ENCODE results near the gene OR1D2. TPM values are rescaled to one million over a fixed set of nuclear protein-coding genes. Genes with fewer than 3 reads are reported as not detected.
A peak's percentile ranks its signal among the peaks of the same experiment; 100 is the strongest.

Gene OR1D2
- total RNA-seq, 1 experiment from 2014 or later = not detected

DNA sequence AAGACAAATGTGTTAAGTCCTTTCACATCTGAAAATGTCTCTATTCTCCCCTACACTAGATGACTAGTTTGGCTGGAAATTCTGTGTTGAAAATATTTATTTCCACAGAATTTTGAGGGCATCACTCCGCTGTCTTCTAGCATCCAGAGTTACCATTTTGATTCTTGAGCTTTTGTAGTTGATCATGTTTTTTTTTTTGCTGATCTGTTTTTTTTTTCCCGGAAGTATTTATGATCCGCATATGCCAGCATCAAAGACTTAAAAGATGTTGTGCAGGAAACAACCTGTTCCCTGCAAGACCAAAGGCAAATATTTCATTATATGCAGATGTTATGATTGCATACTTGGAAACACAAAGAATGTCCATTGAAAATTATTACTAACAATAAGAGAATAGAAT lies 57.5 kb downstream of the OR1D2 start:
- ChIA-PET CTCF (interaction anchor here (0.6 to 0.7 kb wide), 2 partner anchors 91 to 686 kb away, joined by 4 to 6 read pairs; no protein-coding TSS in a partner anchor), POLR2A (ENCODE audit: unreplicated experiment) (no interaction called here)
- peaks cover 7% of the 10 kb centered on the region; the same call in 1 of the 2 replicates for H3K9me3 ChIP-seq (ENCODE audit: insufficient read depth, low read depth)
- H3F3A ChIP-seq (ENCODE audit: insufficient read depth, low read depth) = no peaks in the 10 kb centered on the region
- intact Hi-C loops (cut with micrococcal nuclease; ENCODE audit: unreplicated experiment) = loop anchor here (5.0 to 10.0 kb wide), 4 partner anchors 591 to 848 kb away; partner anchors contain the start of genes CAMKK1, CTNS, HASPIN and SHPK
- BruUV-seq (replicated peaks) = no TSS peak
- no peak overlapping the region for H3K4me3 ChIP-seq
- no peak overlapping the region for H3K4me2 ChIP-seq
- TF ChIP-seq EZH2 (IDR thresholded peaks at IDR 0.05; ENCODE audit: low read depth) (no peak), CTCF (conservative IDR thresholded peaks at IDR 0.05) (no peak)
- no peaks in the 10 kb centered on the region for H3K9me2 ChIP-seq (ENCODE audit: insufficient read depth)
- no peaks in the 10 kb centered on the region for H3K27me3 ChIP-seq (ENCODE audit: insufficient read depth, low read depth)
- no peak overlapping the region for H2AFZ ChIP-seq
- H4K20me1 ChIP-seq (ENCODE audit: insufficient read depth) = no peaks in the 10 kb centered on the region
- no peak overlapping the region for H3K27ac ChIP-seq
- no peaks in the 10 kb centered on the region for H3K79me2 ChIP-seq (ENCODE audit: low read depth)
- H3K36me3 ChIP-seq (ENCODE audit: low read depth) = no peaks in the 10 kb centered on the region
- DNase-seq = no peak
- no peaks in the 10 kb centered on the region; the same call in 1 of the 2 replicates for H3K4me1 ChIP-seq (replicated peaks; ENCODE audit: insufficient read depth)

GRCh38 chr17:3043737-3044365 lies 60.4 kb downstream of the OR1D2 start:
- H3K9me3 ChIP-seq (ENCODE audit: insufficient read depth, low read depth) = peaks cover 7% of the 10 kb centered on the region; the same call in 1 of the 2 replicates
- intact Hi-C loops (cut with micrococcal nuclease; ENCODE audit: unreplicated experiment) = loop anchor here (10.0 kb wide), 2 partner anchors 781 to 851 kb away; partner anchors contain the start of gene CAMKK1
- H3K4me3 ChIP-seq = no peak overlapping the region
- no peaks in the 10 kb centered on the region; the same call in 1 of the 2 replicates for H3K4me1 ChIP-seq (replicated peaks; ENCODE audit: insufficient read depth)
- CTCF ChIA-PET = interaction anchor here (0.7 kb wide), 1 partner anchor 642 kb away, joined by 4 read pairs; no protein-coding TSS in a partner anchor
- no peaks in the 10 kb centered on the region for H4K20me1 ChIP-seq (ENCODE audit: insufficient read depth)
- H3F3A ChIP-seq (ENCODE audit: insufficient read depth, low read depth) = peaks cover 3% of the 10 kb centered on the region; the same call in 1 of the 2 replicates
- H3K36me3 ChIP-seq (ENCODE audit: low read depth) = no peaks in the 10 kb centered on the region
- no TSS peak for BruUV-seq (replicated peaks)
- peaks cover 5% of the 10 kb centered on the region; the same call in 1 of the 2 replicates for H3K27me3 ChIP-seq (ENCODE audit: insufficient read depth, low read depth)
- H3K79me2 ChIP-seq (ENCODE audit: low read depth) = no peaks in the 10 kb centered on the region
- POLR2A ChIA-PET (ENCODE audit: unreplicated experiment) = no interaction called here
- no peak overlapping the region for H3K27ac ChIP-seq
- H2AFZ ChIP-seq = no peak overlapping the region
- H3K4me2 ChIP-seq = no peak overlapping the region
- H3K9me2 ChIP-seq (ENCODE audit: insufficient read depth) = no peaks in the 10 kb centered on the region
- TF ChIP-seq CTCF (conservative IDR thresholded peaks at IDR 0.05) = peak; percentile 73
- no peak for TF ChIP-seq EZH2 (IDR thresholded peaks at IDR 0.05; ENCODE audit: low read depth)
- DNase-seq = peak in 1 of 2 experiments; percentile 27

DNA sequence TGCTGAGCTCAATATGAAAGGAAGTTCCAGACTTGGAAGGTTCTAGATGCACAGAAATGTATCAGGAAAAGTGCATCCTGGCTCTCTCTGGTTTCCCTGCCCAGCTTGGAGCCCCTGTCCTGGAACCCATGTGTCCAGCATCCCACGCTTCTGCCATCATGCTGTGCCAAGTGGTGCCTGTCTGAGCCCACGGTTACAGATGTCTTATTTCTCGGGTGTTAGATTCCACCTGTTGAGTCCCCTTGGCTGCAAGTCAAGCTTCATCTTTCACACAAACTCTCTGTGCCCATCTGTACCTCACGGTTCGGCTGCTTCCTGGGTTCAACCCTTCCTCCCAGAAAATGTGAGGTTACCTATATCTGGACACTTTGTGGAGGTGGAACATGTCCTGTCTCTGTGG lies 63.3 kb downstream of the OR1D2 start:
- no TSS peak for BruUV-seq (replicated peaks)
- intact Hi-C loops (cut with micrococcal nuclease; ENCODE audit: unreplicated experiment) = loop anchor here (10.0 kb wide), 2 partner anchors 784 to 854 kb away; partner anchors contain the start of gene CAMKK1
- POLR2A ChIA-PET (ENCODE audit: unreplicated experiment) = interaction anchor here (0.6 kb wide), 1 partner anchor 141 kb away, joined by 6 read pairs; no protein-coding TSS in a partner anchor

More for the DNA sequence above, 63.3 kb downstream of the OR1D2 start:
- Histone ChIP-seq H2AFZ (no peak overlapping the region), H3K9me2 (ENCODE audit: insufficient read depth) (no peaks in the 10 kb centered on the region), H3K4me3 (no peak overlapping the region), H3K36me3 (ENCODE audit: low read depth) (no peaks in the 10 kb centered on the region), H3K27me3 (ENCODE audit: insufficient read depth, low read depth) (peaks cover 5% of the 10 kb centered on the region; the same call in 1 of the 2 replicates), H3F3A (ENCODE audit: insufficient read depth, low read depth) (peaks cover 3% of the 10 kb centered on the region; the same call in 1 of the 2 replicates), H3K9me3 (ENCODE audit: insufficient read depth, low read depth) (peaks cover 7% of the 10 kb centered on the region; the same call in 1 of the 2 replicates), H3K27ac (no peak overlapping the region), H4K20me1 (ENCODE audit: insufficient read depth) (no peaks in the 10 kb centered on the region), H3K4me2 (no peak overlapping the region), H3K79me2 (ENCODE audit: low read depth) (no peaks in the 10 kb centered on the region), H3K4me1 (replicated peaks; ENCODE audit: insufficient read depth) (no peaks in the 10 kb centered on the region)
- TF ChIP-seq CTCF (conservative IDR thresholded peaks at IDR 0.05) (no peak), EZH2 (IDR thresholded peaks at IDR 0.05; ENCODE audit: low read depth) (no peak)
- CTCF ChIA-PET = no interaction called here
- DNase-seq = no peak

Data from PC-9 (cell line).